GM19328 (cell line): Measurements from ENCODE around the gene COL1A1.

Experiments used
- ATAC-seq: cut with Tn5 transposase; IDR thresholded peaks from one replicate; pipeline ENCODE4 v1.9.1; 2021; ENCODE audit warnings: mild to moderate bottlenecking, moderate library complexity; ENCODE audit not compliant: unreplicated experiment

The COL1A1 gene

GRCh38 chr17:50213026-50214022 lies 11.9 kb upstream of the COL1A1 start:
- ATAC-seq: peak; percentile 74

DNA sequence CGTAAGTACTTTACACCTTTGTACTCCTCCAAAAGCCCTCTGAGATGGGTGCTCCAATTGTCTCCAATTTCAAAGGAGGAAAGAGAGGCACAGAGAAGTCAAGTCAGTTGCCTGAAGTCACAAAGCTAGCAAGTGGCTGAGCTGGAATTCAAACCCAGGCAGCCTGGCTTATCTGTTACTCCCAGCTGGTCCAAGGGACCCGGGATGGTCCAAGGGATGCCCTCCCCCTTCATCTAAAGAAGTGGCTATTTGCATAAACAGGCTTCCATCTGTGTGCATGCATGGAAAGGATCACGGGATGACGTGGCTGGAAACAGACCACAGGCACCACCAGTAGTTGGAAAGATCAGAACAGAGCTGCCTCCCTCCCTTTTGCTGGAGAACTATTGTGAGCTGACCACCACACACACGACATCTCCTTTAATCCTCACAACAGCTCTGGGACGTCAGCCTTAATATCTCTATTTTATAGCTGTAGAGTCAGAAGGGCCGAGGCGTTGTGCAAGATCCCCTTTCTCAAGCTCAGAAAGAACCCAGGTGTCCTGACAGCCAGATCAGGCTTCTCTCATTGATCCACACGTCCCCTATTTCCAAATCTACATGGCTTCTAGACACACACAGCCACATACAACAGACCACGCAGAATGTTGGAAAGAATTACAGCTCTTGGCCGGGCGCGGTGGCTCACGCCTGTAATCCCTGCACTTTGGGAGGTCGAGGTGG lies 10.9 kb upstream of the COL1A1 start:
- ATAC-seq: no peak

GRCh38 chr17:50211249-50212120 lies 10.1 kb upstream of the COL1A1 start:
- no peak for ATAC-seq

DNA sequence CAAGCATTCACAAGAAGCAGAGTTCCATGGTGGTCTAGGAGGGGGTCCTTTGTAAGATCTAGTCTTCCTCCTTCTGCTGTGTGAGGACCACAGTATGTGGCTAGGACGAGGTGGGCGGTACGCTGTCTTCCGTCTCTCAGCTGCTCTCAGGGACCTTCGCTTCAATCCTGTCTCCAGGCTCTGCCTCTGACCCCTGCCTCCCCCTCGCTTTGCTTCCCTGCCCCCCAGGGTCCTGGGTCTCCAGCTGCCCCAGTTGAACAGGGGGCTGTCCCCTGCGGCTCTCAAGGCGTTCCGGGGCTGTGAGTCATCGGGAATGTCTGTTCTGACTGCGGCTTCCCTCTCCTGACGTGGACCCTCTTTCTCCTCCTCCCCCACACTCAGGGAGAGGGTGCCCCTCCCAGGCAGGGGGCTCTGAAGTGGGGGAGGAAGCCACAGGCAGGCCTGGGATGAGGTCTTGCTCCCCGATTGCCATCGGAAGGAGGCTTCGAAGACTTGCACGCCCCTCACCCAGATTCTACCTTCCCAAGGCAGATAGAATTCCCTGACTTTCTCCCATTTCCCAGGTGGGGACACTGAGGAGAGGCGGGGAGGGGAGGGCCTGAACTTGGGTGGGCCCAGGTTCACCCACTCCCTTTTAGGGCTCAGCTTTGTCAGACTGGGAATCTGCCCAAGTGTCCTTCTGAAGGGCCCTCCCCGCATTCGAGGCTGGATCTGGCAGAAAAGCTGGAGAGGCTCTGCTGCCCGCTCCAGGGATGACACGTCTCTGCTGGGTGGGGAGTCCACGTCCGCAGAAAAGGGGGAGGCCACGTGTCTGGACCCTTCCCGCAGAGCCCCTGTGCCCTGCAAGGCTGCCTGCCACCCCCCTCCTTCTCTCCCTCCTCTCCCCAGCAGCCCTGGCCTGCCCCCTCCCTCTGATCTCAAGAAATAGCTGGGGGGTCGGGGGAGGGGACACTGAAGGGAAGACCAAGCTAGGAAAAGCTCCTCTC lies 9.1 kb upstream of the COL1A1 start:
- no peak for ATAC-seq

DNA sequence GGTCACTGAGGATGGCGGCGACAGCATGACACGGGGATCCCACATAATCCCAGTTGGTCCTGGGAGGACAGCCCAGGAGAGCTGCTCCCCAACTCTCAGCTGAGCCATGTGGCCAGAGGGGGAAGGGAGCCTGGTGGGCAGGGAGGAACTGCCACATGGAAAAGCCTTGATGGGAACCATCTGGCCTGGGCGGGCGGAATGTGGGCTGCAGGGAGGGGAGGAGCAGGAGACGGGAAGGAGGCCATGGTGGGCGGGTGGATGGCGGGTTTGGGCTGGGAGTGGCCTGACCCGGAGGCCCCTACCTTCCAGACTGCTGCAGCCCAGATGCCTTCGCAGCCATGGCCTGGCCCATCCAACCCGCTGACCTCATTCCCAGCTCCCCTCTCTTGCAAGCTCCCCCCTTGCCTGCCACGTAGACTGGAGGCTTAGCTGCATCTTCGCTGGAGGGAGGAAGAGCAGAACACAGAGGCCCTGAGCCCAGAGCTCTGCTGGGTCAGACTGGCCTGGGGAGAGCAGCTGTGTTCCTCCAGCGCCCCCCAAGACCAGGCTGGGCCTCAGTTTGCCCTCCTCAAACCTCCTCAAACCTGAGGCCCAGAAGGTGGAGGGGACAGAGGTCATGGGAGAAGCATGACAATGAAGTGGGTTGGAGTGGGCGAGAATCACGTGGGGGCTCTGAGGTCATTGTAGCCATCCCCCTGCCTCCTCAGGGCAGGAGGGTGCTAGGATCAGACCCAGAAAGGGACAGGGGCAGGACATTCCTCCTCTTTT lies 8.2 kb upstream of the COL1A1 start:
- no peak for ATAC-seq

DNA sequence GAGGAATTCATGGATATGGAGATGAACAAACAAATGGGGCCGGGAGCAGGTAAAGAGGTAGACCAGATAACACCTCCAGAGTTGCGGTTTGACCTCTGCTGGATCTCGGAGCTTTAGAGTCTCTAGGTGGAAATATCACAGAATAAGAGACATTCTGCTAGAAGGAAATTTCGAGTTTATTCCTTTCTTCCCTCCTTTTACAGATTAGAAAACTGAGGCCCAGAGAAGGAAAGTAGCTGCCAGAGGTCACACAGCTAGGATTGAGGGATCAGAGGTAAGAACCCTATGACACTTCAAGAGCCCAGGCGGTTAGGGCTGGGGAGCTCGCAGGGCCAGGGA lies 7.7 kb upstream of the COL1A1 start:
- no peak for ATAC-seq

GRCh38 chr17:50208611-50209061 lies 7.2 kb upstream of the COL1A1 start:
- ATAC-seq: no peak

DNA sequence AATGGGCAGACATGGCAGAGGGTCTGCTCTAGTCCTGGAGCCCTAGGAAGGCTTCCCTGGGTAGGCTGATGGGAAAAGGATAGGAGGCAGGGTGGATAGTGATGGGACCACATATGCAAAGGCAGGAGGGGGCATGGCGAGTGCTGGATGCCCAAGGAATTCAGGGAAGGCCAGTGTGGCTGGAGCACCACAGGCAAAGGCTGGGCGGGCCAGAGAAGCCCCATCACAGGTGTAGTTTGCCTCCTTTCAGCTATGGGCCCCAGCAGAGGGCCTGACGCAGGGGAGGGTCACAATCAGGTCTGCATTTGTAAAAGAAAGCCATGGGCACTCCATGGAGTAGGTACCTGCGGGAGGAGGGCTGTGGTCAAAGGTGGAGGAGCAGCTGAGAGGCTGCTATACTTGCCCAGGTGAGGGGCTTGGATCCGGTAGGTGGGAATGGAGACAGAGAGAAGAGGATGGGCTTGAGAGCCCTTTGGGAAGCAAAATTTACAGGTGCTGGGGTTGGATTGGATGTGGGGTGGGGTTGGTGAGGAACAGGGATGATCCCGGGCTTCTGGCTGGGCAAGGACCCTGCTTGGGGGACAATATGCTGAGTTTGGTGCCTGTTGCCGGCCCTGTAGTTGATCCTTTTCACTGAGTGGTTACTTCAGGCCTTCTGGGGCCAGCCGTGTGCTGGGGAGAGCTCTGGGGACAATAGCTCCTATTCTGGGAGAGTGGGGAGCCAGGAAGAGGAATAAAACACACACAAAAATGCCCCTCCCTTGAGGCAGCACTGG lies 6.5 kb upstream of the COL1A1 start:
- no peak for ATAC-seq

GRCh38 chr17:50207315-50207714 lies 5.9 kb upstream of the COL1A1 start:
- no peak for ATAC-seq

DNA sequence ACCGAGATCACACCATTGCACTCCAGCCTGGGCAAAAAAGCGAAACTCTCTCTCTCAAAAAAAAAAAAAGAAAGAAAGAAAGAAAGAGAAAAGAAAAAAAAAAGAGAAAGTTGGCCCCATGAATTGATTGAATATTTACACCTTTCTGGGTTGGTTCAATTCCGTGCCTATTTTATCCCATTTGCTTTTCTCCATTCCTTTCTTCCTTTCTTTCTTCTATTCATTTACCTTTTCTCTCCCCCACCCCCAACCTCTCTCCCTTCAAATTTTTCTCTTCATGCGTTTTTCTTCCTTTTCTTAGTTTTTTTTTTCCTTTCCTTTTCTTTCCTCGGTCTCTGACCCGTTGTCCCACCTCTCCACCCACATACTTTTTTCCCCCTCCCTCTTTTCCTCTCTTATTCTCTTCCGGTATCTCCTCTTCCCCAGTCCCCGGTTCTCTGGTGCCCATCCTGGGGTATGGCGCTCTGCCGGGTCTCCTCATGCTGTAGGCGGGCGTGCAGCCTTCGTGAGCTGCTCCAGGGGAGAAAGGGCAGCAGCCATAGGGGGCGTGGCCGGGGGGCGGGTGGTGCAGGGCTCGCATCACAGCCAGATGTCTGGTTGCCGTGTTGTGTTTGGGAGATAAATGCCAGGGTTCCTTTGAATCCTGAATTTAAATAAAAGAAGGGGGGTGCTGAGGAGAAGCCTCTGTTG lies 5.3 kb upstream of the COL1A1 start:
- no peak for ATAC-seq

DNA sequence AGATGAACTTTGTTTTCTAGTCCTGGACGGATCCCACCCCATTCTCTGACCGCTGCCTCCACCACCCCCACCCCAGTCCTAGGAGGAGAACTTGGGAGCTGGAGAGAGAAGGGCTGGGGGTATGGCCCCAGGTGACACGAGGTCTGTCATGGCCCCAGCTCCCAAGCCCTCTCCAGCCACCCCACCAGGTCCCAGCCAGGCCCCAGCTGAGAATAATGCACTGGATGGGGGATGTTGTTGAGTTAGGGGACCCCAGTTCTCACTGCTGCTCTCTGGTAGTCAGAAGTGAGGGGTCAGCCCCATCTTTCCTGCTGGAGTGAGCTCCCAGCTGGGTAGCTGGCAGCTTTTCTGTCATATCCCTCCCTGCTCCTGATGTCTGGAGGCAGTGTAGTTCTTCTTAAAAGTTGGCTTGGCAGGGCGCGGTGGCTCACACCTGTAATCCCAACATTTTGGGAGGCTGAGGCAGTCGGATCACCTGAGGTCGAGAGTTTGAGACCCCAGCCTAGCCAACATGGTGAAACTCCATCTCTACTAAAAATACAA lies 4.6 kb upstream of the COL1A1 start:
- no peak for ATAC-seq

GRCh38 chr17:50205111-50205962 lies 3.9 kb upstream of the COL1A1 start:
- no peak for ATAC-seq

DNA sequence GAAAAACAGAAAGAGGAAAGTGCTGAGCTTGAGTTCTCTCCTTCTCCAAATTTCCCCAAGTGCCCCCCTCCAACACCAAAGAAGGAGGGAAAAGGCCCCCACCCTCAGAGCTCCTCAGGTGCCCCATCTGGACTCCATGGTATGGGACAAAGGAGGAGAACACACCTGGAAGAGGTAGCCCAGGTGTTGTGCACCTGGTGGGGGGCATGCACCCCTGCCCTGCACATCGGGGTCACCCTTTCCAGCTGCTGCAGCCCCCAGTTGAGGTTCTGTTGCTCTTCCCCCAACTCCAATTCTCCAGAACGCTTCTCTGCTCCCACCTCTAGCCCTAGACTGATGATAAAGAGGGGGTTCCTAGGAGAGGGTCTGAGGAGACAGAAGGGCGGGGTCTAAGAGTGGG lies 3.0 kb upstream of the COL1A1 start:
- ATAC-seq: no peak

DNA sequence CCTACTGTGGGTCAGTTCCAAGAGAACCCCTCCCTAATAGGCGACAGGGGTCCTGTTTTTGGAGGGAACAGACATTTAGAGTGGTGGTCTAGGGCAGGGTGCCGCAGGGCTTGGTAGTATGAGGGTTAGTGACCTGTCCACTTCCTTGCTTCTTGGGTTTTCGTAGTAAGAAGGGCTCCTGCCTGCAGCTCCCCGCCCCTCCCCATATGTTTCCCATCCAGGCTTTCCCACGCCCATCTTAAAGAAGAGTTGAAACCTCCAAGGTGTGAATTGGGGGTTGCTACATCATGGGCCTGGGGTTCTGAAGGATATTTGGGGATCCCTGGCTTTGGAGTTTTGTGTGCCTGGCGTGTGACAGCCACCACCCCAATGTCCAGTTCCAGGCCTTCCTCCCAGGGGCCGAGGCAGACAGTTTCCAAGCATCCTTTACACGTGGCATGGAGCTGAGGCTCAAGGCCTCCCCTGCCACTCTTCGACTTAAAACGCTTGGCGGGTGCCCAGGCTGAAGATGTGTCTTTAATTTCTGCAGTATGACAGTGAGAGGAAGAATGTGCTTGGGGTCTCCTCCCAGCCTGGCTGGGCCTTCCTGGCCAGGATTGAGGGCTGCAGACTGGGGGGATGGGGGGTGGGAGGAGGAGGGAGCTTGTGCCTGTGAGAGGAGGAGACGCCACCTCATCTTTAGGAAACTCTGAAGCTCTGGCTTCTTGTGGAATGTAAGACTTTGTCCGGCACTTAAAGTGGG lies 2.3 kb upstream of the COL1A1 start:
- no peak for ATAC-seq

DNA sequence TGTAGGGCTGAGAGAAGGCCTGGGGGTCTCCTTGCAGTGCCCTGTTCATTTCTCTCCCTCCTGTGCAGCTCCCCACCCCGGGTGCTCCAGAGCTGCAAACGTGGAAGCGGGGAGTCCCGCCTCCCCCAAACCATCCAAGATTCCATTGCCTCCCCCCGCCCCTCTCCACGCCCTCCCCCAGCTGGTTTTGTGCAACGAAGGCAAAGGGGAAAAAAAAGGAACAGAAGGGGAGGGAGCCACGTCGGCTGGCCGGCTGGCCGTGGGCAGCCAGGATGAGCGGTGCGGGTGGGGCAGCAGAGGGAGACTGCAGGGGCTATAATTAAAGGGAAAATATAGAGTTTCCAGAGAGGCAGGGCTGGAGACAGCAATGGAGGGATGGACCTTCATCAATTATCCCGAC lies 1.7 kb upstream of the COL1A1 start:
- no peak for ATAC-seq
